Endothelial cell of umbilical vein (primary cell): ENCODE measurements around the gene CRK. TPM values are rescaled to one million over a fixed set of nuclear protein-coding genes. Genes with fewer than 3 reads are reported as not detected.

ENCODE experiments used
- BruUV-seq: library from RNA; stranded (reverse); fragments of 400-500 nt; replicated peaks from 2 replicates; lab custom pipeline; 2021; lab: Mats Ljungman, UMichigan
- CTCF ChIA-PET: fragments of 300-600, 350-600 bp; sonication (Branson Sonifier 250); formaldehyde crosslinking; loops from one replicate; lab custom pipeline; 2021; ENCODE audit warnings: antibody characterized with exemption, inconsistent platforms; lab: Charles Lee
- POLR2A ChIA-PET: fragments of 300-600, 350-600 bp; sonication (Branson Sonifier 250); formaldehyde crosslinking; loops from one replicate; lab custom pipeline; 2021; ENCODE audit warnings: antibody characterized with exemption, inconsistent platforms; lab: Charles Lee
- DNase-seq: peaks from one replicate; pipeline ENCODE4 v3.0.0-alpha.2; 2011; ENCODE audit warnings: low read depth, low spot score
- FAIRE-seq: peaks from 2 replicates; lab custom pipeline; 2011; peaks lifted over from hg19 to GRCh38; lab: Jason Lieb, UNC
- H2AFZ ChIP-seq: 2 replicates; pipeline ENCODE4 v1.6.0; 2012; ENCODE audit warnings: low read depth, low read length, control low read depth, inconsistent platforms
- H3K27ac ChIP-seq: 2 replicates; pipeline ENCODE4 v1.5.1; 2011; ENCODE audit warnings: low read depth, mild to moderate bottlenecking, control low read depth, low read length, moderate library complexity; ENCODE audit not compliant: insufficient read depth
- H3K27me3 ChIP-seq, 2 experiments: 2 replicates each; pipeline versions ENCODE4 v1.6.0 to v1.6.1; 2011; ENCODE audit warnings: low read length in 2 of 2, mixed read lengths in 1 of 2; ENCODE audit not compliant: control insufficient read depth in 2 of 2, insufficient read depth in 2 of 2
- H3K36me3 ChIP-seq, 2 experiments: 2 replicates in 1 of 2; 3 replicates in 1 of 2; pipeline ENCODE4 v1.5.1; 2011; ENCODE audit warnings: low read length in 2 of 2, mild to moderate bottlenecking in 1 of 2, moderate library complexity in 1 of 2; ENCODE audit not compliant: control insufficient read depth in 2 of 2, insufficient read depth in 2 of 2; ENCODE audit errors: extremely low read depth in 1 of 2
- H3K4me1 ChIP-seq: 3 replicates; pipeline ENCODE4 v1.5.1; 2011; ENCODE audit warnings: mild to moderate bottlenecking, low read length; ENCODE audit not compliant: control insufficient read depth, insufficient read depth; ENCODE audit errors: extremely low read depth
- H3K4me2 ChIP-seq: 2 replicates; pipeline ENCODE4 v1.6.1; 2011; ENCODE audit warnings: low read length, control low read depth, mixed read lengths; ENCODE audit not compliant: insufficient read depth
- H3K4me3 ChIP-seq, 3 experiments: fragments of 200-600 bp in 1 of 3; sonication (generic), shearing (Covaris generic) in 1 of 3; replicated peaks in 1 of 3; 2 replicates each; pipeline ENCODE4 v1.5.1; 2011 to 2016; ENCODE audit warnings: control low read depth in 3 of 3, low read length in 3 of 3, mild to moderate bottlenecking in 2 of 3, inconsistent platforms in 1 of 3, low read depth in 1 of 3, moderate library complexity in 1 of 3; ENCODE audit not compliant: insufficient read depth in 1 of 3
- H3K79me2 ChIP-seq: 2 replicates; pipeline ENCODE4 v1.6.0; 2012; ENCODE audit warnings: low read length, inconsistent platforms; ENCODE audit not compliant: control insufficient read depth, insufficient read depth
- H3K9ac ChIP-seq: replicated peaks from 2 replicates; pipeline ENCODE3; 2011; ENCODE audit warnings: low read length, control low read depth; ENCODE audit not compliant: insufficient read depth; ENCODE audit errors: extremely low read depth
- H3K9me1 ChIP-seq: replicated peaks from 3 replicates; pipeline ENCODE4 v1.6.0; 2011; ENCODE audit warnings: mild to moderate bottlenecking, low read length; ENCODE audit not compliant: control insufficient read depth, insufficient read depth; ENCODE audit errors: extremely low read depth
- H3K9me3 ChIP-seq: replicated peaks from 2 replicates; pipeline ENCODE4 v1.5.1; 2012; ENCODE audit warnings: low read length, inconsistent platforms; ENCODE audit not compliant: control insufficient read depth, insufficient read depth
- H4K20me1 ChIP-seq: replicated peaks from 2 replicates; pipeline ENCODE3; 2011; ENCODE audit warnings: mild to moderate bottlenecking, low read length; ENCODE audit not compliant: control insufficient read depth, insufficient read depth; ENCODE audit errors: extremely low read depth
- EZH2 ChIP-seq: IDR thresholded peaks from 2 replicates; pipeline ENCODE4 v1.6.1; 2012; ENCODE audit warnings: borderline replicate concordance, low read depth, mild to moderate bottlenecking, moderate library complexity, low read length, inconsistent platforms; ENCODE audit not compliant: severe bottlenecking
- FOS ChIP-seq: IDR thresholded peaks from 2 replicates; pipeline ENCODE4 v1.6.1; 2011; ENCODE audit warnings: mild to moderate bottlenecking, low read length, moderate library complexity, borderline replicate concordance; ENCODE audit not compliant: insufficient read depth
- GATA2 ChIP-seq: IDR thresholded peaks from 2 replicates; pipeline ENCODE4 v1.7.0; 2011; ENCODE audit warnings: low read depth, mild to moderate bottlenecking, moderate library complexity, mixed read lengths, low read length; ENCODE audit not compliant: insufficient read length, insufficient read depth
- MYC ChIP-seq: IDR thresholded peaks from one replicate; pipeline ENCODE4 v1.6.1; 2011; ENCODE audit warnings: mild to moderate bottlenecking, low read depth, low read length
- POLR2A ChIP-seq: IDR thresholded peaks from 2 replicates; pipeline ENCODE4 v1.6.1; 2012; ENCODE audit warnings: low read depth, mild to moderate bottlenecking, control low read depth, low read length
- POLR2AphosphoS5 ChIP-seq: IDR thresholded peaks from 2 replicates; pipeline ENCODE4 v1.6.1; 2012; ENCODE audit warnings: low read depth, mild to moderate bottlenecking, control low read depth, low read length, moderate library complexity; ENCODE audit not compliant: insufficient read depth
- dilution Hi-C: fragments of 300-500 bp; cut with MboI; formaldehyde crosslinking; loops from one replicate; pipeline ENCODE4 v1.15.0; 2019; ENCODE audit warnings: low sequenced_read_pairs; ENCODE audit not compliant: extremely low pct_ligation_motif_present
- intact Hi-C: fragments of 100-400 bp; cut with micrococcal nuclease; formaldehyde crosslinking; loops from one replicate; pipeline ENCODE4 v1.10.0; 2022
- polyA plus RNA-seq, 4 experiments: library from polyadenylated mRNA; depleted of rRNA in 3 of 4; stranded (reverse) in 3 of 4; unstranded in 1 of 4; fragments of >200 nt; gene quantifications; 2 replicates each; pipeline versions ENCODE4 v1.2.1 to v1.2.3, GENCODE V29; 2011 to 2012; ENCODE audit warnings: missing spikeins in 1 of 4
- total RNA-seq: library from RNA; stranded (reverse); gene quantifications from 2 replicates; pipeline ENCODE4 v1.2.3, GENCODE V29; 2021
- TF ChIP-seq, protein P1 (sequence below), 2 donors: IDR thresholded peaks; 1 replicate in 1 of 2; 2 replicates in 1 of 2; pipeline ENCODE4 v1.5.1; 2011; ENCODE audit warnings: low read length in 2 of 2, mild to moderate bottlenecking in 2 of 2, moderate library complexity in 2 of 2, control low read depth in 1 of 2, inconsistent platforms in 1 of 2, low read depth in 1 of 2; ENCODE audit not compliant: insufficient read depth in 1 of 2; ENCODE audit errors: extremely low read depth in 1 of 2
- TF ChIP-seq, protein P2 (sequence below): IDR thresholded peaks from 2 replicates; pipeline ENCODE4 v1.6.1; 2011; ENCODE audit not compliant: insufficient read depth, insufficient read length

Gene CRK
- total and polyA plus RNA-seq, 2 donors (not counting 3 experiments of a cell fraction or from before 2014, with no cell fraction given): 52.8 to 67.2 TPM

DNA sequence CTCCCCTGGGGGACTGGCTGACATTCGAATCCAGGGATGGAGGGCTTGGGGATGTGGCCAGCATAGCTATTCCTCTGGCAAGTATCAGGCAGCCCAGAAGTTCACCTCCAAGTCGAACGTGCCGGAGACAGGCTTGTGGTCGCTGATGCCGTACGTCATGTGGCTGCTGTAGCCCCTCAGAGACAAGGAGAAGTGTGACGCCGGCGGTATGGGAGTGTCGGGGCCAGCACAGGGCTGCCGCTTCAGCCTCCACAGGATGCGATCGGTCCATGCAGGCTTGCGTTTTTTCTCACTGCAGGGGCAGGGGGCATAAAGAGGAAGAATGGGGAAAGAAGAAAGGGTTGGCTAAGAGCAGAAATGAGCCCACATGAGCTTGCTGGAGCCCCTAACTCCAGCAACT lies 41.8 kb upstream of the CRK start:
- no peak for DNase-seq
- Histone ChIP-seq H3K9me3 (no peaks in the 10 kb centered on the region), H3K27me3 (no peaks in the 10 kb centered on the region), H3K79me2 (no peaks in the 10 kb centered on the region), H3K36me3 (peaks cover 3 to 8% of the 10 kb centered on the region in 2 experiments), H3K9ac (no peak overlapping the region), H3K9me1 (no peaks in the 10 kb centered on the region), H3K27ac (no peak overlapping the region), H2AFZ (no peak overlapping the region), H3K4me3 (no peak overlapping the region), H4K20me1 (no peaks in the 10 kb centered on the region), H3K4me2 (no peak overlapping the region), H3K4me1 (peaks cover 12% of the 10 kb centered on the region)
- no TSS peak for BruUV-seq
- dilution Hi-C loops (no loop called here), intact Hi-C loops (no loop called here)
- no peak for FAIRE-seq
- TF ChIP-seq, protein P1, sequence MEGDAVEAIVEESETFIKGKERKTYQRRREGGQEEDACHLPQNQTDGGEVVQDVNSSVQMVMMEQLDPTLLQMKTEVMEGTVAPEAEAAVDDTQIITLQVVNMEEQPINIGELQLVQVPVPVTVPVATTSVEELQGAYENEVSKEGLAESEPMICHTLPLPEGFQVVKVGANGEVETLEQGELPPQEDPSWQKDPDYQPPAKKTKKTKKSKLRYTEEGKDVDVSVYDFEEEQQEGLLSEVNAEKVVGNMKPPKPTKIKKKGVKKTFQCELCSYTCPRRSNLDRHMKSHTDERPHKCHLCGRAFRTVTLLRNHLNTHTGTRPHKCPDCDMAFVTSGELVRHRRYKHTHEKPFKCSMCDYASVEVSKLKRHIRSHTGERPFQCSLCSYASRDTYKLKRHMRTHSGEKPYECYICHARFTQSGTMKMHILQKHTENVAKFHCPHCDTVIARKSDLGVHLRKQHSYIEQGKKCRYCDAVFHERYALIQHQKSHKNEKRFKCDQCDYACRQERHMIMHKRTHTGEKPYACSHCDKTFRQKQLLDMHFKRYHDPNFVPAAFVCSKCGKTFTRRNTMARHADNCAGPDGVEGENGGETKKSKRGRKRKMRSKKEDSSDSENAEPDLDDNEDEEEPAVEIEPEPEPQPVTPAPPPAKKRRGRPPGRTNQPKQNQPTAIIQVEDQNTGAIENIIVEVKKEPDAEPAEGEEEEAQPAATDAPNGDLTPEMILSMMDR (IDR thresholded peaks at IDR 0.05; ENCODE audit: extremely low read depth in 1 of 2, insufficient read depth in 1 of 2, low read depth in 1 of 2, low read length in 2 of 2): no peak
- no peak for TF ChIP-seq FOS
- no peak for TF ChIP-seq POLR2AphosphoS5
- no peak for TF ChIP-seq GATA2
- no peak for TF ChIP-seq POLR2A
- no peak for TF ChIP-seq MYC
- TF ChIP-seq EZH2: no peak
- TF ChIP-seq, protein P2, sequence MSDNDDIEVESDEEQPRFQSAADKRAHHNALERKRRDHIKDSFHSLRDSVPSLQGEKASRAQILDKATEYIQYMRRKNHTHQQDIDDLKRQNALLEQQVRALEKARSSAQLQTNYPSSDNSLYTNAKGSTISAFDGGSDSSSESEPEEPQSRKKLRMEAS: no peak
- POLR2A ChIA-PET: no interaction called here
- CTCF ChIA-PET: interaction anchor here (1.2 to 3.4 kb wide), 4 partner anchors 12 to 132 kb away, joined by 5 to 17 read pairs (median 6); partner anchors contain the start of gene INPP5K
